HepG2 (cell line): Measurements from ENCODE around the gene MAP2K5. TPM values are rescaled to one million over a fixed set of nuclear protein-coding genes. Genes with fewer than 3 reads are reported as not detected.
A peak's percentile ranks its signal among the peaks of the same experiment; 100 is the strongest.

Source experiments
- ATAC-seq: fragments of 200-7000 bp; cut with Tn5 transposase; 3 replicates; pipeline ENCODE4 v1.9.1; 2020; ENCODE audit warnings: mild to moderate bottlenecking, moderate library complexity
- BruUV-seq: library from RNA; stranded (reverse); fragments of 400-500 nt; replicated peaks from 2 replicates; lab custom pipeline; 2021; lab: Mats Ljungman, UMichigan
- CTCF ChIA-PET: fragments of 300-600 bp; formaldehyde crosslinking; extraction: SDS; loops from one replicate; lab custom pipeline; 2021; ENCODE audit warnings: low total read pairs, inconsistent platforms, low intra/inter-chr PET ratio; lab: Yijun Ruan, JAX
- POLR2A ChIA-PET: fragments of 350-600 bp; sonication (Branson Sonifier 250); formaldehyde crosslinking; loops from one replicate; lab custom pipeline; 2020; ENCODE audit warnings: antibody characterized with exemption, inconsistent platforms; lab: Yijun Ruan, JAX
- DNase-seq: peaks from one replicate; pipeline ENCODE4 v3.0.0-alpha.2; 2015; ENCODE audit warnings: low spot score
- FAIRE-seq: peaks from 3 replicates; lab custom pipeline; 2011; peaks lifted over from hg19 to GRCh38; lab: Jason Lieb, UNC
- H2AFZ ChIP-seq: one replicate; pipeline ENCODE4 v1.6.1; 2011; ENCODE audit warnings: low read length, inconsistent platforms
- H3K27ac ChIP-seq: fragments of 300-600 bp; 3 replicates; pipeline ENCODE4 v1.8.0; 2011; ENCODE audit warnings: mixed run types, mild to moderate bottlenecking, mixed read lengths, low read length, inconsistent platforms; ENCODE audit not compliant: insufficient read depth; ENCODE audit errors: extremely low read length
- H3K27me3 ChIP-seq, 2 experiments: fragments of 200-600 bp in 1 of 2; 2 replicates in 1 of 2; 3 replicates in 1 of 2; pipeline versions ENCODE4 v1.6.0 to v1.8.0; 2011; ENCODE audit warnings: low read length in 2 of 2, mild to moderate bottlenecking in 2 of 2, moderate library complexity in 2 of 2, inconsistent platforms in 1 of 2; ENCODE audit not compliant: insufficient read depth in 2 of 2, control insufficient read depth in 1 of 2
- H3K36me3 ChIP-seq, 2 experiments: fragments of 200-600 bp in 1 of 2; replicated peaks in 1 of 2; 2 replicates in 1 of 2; 3 replicates in 1 of 2; pipeline versions ENCODE4 v1.5.1 to v1.8.0; 2011; ENCODE audit warnings: low read length in 2 of 2, inconsistent platforms in 1 of 2; ENCODE audit not compliant: insufficient read depth in 2 of 2, control insufficient read depth in 1 of 2
- H3K4me1 ChIP-seq: 2 replicates; pipeline ENCODE4 v1.5.1; 2012; ENCODE audit warnings: low read length, inconsistent platforms; ENCODE audit not compliant: insufficient read depth
- H3K4me2 ChIP-seq: 2 replicates; pipeline ENCODE4 v1.6.0; 2011; ENCODE audit warnings: low read depth, low read length, inconsistent platforms
- H3K4me3 ChIP-seq, 3 experiments: fragments of 200-600 bp in 1 of 3; sonication (generic), shearing (Covaris generic) in 1 of 3; replicated peaks in 1 of 3; 2 replicates each; pipeline ENCODE4 v1.5.1; 2011 to 2016; ENCODE audit warnings: low read length in 3 of 3, inconsistent platforms in 2 of 3, low read depth in 2 of 3, mild to moderate bottlenecking in 2 of 3, control low read depth in 1 of 3, mixed read lengths in 1 of 3; ENCODE audit not compliant: insufficient read depth in 1 of 3
- H3K79me2 ChIP-seq: one replicate; pipeline ENCODE4 v1.6.1; 2011; ENCODE audit warnings: low read length, inconsistent platforms; ENCODE audit not compliant: insufficient read depth
- H3K9ac ChIP-seq: 2 replicates; pipeline ENCODE4 v1.6.0; 2011; ENCODE audit warnings: mild to moderate bottlenecking, low read depth, low read length, inconsistent platforms; ENCODE audit not compliant: insufficient read depth
- H3K9me3 ChIP-seq: 2 replicates; pipeline ENCODE4 v1.5.1; 2012; ENCODE audit warnings: mild to moderate bottlenecking, low read length
- H4K20me1 ChIP-seq: 2 replicates; pipeline ENCODE4 v1.6.0; 2011; ENCODE audit warnings: inconsistent platforms, mild to moderate bottlenecking, low read length, moderate library complexity; ENCODE audit not compliant: insufficient read depth
- SP2 ChIP-seq: sonication (generic); formaldehyde crosslinking; IDR thresholded peaks from 2 replicates; pipeline ENCODE4 v1.5.1; 2020; ENCODE audit warnings: mild to moderate bottlenecking, missing genetic modification reagents
- SPEN ChIP-seq: sonication (generic); formaldehyde crosslinking; IDR thresholded peaks from 2 replicates; pipeline ENCODE4 v1.5.1; 2020; ENCODE audit warnings: low read depth, mild to moderate bottlenecking, missing genetic modification reagents
- U2AF1 ChIP-seq: fragments of 200-400 bp; formaldehyde crosslinking; optimal IDR thresholded peaks from 2 replicates; pipeline ENCODE3; 2017; ENCODE audit warnings: mild to moderate bottlenecking, low read depth, low read length
- ZNF296 ChIP-seq: sonication (generic); formaldehyde crosslinking; conservative IDR thresholded peaks from 2 replicates; pipeline ENCODE4 v1.5.0; 2020; ENCODE audit warnings: mild to moderate bottlenecking, missing genetic modification reagents
- ZNF333 ChIP-seq: sonication (generic); formaldehyde crosslinking; IDR thresholded peaks from 2 replicates; pipeline ENCODE4 v1.4.0; 2020; ENCODE audit warnings: mild to moderate bottlenecking, missing genetic modification reagents, borderline replicate concordance
- ZNF543 ChIP-seq: sonication (generic); formaldehyde crosslinking; IDR thresholded peaks from 2 replicates; pipeline ENCODE4 v1.4.0; 2020; ENCODE audit warnings: mild to moderate bottlenecking, missing genetic modification reagents
- WGBS: methylation state at CpG from one replicate; pipeline ENCODE4 v1.1.6; 2017; ENCODE audit warnings: low lambda C conversion rate; 5-methylcytosine and 5-hydroxymethylcytosine counted together
- in situ Hi-C: cut with HindIII; loops from 2 replicates; pipeline ENCODE4 v1.10.0; 2017; ENCODE audit warnings: low pct_unique_long_range_greater_than_20kb; ENCODE audit not compliant: extremely low pct_ligation_motif_present
- intact Hi-C: fragments of 100-400 bp; cut with micrococcal nuclease; formaldehyde crosslinking; loops from one replicate; pipeline ENCODE4 v1.10.0; 2022; ENCODE audit not compliant: unreplicated experiment
- polyA plus RNA-seq, 8 experiments: library from polyadenylated mRNA; depleted of rRNA in 3 of 8; stranded (reverse) in 7 of 8; unstranded in 1 of 8; fragments of >200 nt; fragmentation: Illumina TruSeq in 4 of 8; extraction: Trizol in 4 of 8; gene quantifications; 2 replicates each; pipeline versions ENCODE4 v1.2.1 to v1.2.3, GENCODE V29; 2011 to 2016; ENCODE audit warnings: low read depth in 4 of 8, missing spikeins in 1 of 8, mixed read lengths in 1 of 8; ENCODE audit not compliant: insufficient read depth in 1 of 8
- total RNA-seq, 5 experiments: library from RNA; depleted of rRNA; stranded (reverse); fragments of >200 nt; fragmentation: Illumina TruSeq; extraction: Trizol; gene quantifications; 2 replicates each; pipeline ENCODE4 v1.2.3, GENCODE V29; 2016; ENCODE audit warnings: low read depth in 1 of 5
- TF ChIP-seq, protein P1 (sequence below): fragments of 450-650 bp; IDR thresholded peaks from 2 replicates; pipeline ENCODE4 v1.6.1; 2016
- TF ChIP-seq, protein P2 (sequence below): sonication (generic); formaldehyde crosslinking; IDR thresholded peaks from 2 replicates; pipeline ENCODE4 v1.4.0; 2020; ENCODE audit warnings: missing genetic modification reagents
- TF ChIP-seq, protein P3 (sequence below): sonication (generic); formaldehyde crosslinking; IDR thresholded peaks from 2 replicates; pipeline ENCODE4 v1.4.0; 2020; ENCODE audit warnings: missing genetic modification reagents
- TF ChIP-seq, protein P4 (sequence below): sonication (generic); formaldehyde crosslinking; IDR thresholded peaks from 2 replicates; pipeline ENCODE4 v1.5.1; 2020; ENCODE audit warnings: missing genetic modification reagents, mild to moderate bottlenecking, borderline replicate concordance

The MAP2K5 gene
- total and polyA plus RNA-seq, 2 of the 13 experiments (the other 11 are each of a cell fraction or from before 2014, with no cell fraction given): 4.0 to 4.3 TPM

DNA sequence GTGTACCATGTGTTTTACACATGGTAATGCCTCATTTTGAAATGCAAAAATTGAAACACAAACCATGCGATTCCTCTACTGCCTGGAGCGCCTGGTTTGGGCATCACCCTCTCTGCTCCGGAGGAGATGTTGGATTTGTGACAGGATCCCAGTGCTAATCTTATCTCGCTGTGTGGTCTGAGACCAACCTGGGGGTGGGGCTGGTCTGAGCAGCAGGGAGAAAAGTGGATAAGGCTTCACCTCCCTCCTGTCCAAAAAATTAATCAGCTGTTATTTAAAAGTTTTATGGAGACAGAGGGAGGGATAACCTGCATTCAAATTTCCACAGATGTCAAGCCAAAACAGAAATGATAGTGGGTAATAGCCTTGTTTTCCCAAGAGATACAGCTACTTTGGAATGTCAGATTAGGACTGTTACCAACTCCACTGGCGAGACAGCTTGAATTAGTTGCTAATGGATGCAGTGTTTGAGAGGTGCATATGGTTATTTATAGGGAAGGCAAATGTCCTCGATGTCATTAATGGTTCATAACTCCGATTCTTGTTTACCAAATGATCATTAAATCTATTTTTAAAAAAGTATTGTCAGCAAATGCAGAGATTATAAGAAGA, 228.8 kb downstream of the MAP2K5 start:
- Histone ChIP-seq H3K79me2 (no peaks in the 10 kb centered on the region), H3K27me3 (no peaks in the 10 kb centered on the region), H3K9ac (no peak overlapping the region), H3K4me2 (no peak overlapping the region), H3K4me1 (no peaks in the 10 kb centered on the region), H2AFZ (no peak overlapping the region), H3K4me3 (no peak overlapping the region), H3K27ac (no peak overlapping the region), H4K20me1 (no peaks in the 10 kb centered on the region), H3K9me3 (no peaks in the 10 kb centered on the region), H3K36me3 (0 out of 5 replicates have a peak, but pooled peaks cover 0 to 2% of the 10 kb centered on the region in 2 experiments)
- ChIA-PET CTCF (no interaction called here), POLR2A (no interaction called here)
- intact Hi-C loops: no loop called here
- no TSS peak for BruUV-seq
- TF ChIP-seq U2AF1 (no peak), ZNF543 (CRISPR knock-in tag) (no peak)
- TF ChIP-seq, protein P1, sequence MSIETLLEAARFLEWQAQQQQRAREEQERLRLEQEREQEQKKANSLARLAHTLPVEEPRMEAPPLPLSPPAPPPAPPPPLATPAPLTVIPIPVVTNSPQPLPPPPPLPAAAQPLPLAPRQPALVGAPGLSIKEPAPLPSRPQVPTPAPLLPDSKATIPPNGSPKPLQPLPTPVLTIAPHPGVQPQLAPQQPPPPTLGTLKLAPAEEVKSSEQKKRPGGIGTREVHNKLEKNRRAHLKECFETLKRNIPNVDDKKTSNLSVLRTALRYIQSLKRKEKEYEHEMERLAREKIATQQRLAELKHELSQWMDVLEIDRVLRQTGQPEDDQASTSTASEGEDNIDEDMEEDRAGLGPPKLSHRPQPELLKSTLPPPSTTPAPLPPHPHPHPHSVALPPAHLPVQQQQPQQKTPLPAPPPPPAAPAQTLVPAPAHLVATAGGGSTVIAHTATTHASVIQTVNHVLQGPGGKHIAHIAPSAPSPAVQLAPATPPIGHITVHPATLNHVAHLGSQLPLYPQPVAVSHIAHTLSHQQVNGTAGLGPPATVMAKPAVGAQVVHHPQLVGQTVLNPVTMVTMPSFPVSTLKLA: 0 out of 2 replicates have a peak, but pooled peaks have one; percentile 1
- no peak for ATAC-seq
- WGBS: 94% methylated on average over 7 of the region's 7 CpGs
- FAIRE-seq: no peak
- in situ Hi-C loops: no loop called here
- DNase-seq: no peak

DNA sequence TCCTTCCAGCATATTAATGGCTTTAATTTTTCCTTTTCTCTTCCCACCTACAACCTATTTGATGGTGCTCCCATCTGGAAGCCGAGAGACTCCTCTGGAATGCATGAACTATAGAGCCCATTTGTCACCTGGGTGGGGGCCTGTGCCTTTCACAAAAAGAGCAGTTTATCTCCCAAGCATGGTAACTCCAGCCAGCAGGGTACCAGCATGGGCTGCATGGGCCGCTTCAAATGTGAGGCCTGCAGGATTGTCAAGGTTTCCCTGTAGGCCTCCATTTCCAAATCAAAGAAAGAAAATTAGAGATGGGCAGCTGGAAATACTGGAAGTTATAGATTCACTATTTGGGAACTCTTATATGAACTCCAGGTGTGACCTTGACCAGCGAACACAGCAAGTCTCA, 232.1 kb downstream of the MAP2K5 start:
- ATAC-seq (no peak), FAIRE-seq (no peak)
- no peaks in the 10 kb centered on the region for H3K4me1 ChIP-seq
- H3K4me2 ChIP-seq: no peak overlapping the region
- H3K9me3 ChIP-seq: no peaks in the 10 kb centered on the region
- no peaks in the 10 kb centered on the region for H3K27me3 ChIP-seq
- no TSS peak for BruUV-seq
- H3K79me2 ChIP-seq: no peaks in the 10 kb centered on the region
- 0 out of 5 replicates have a peak, but pooled peaks cover 0 to 2% of the 10 kb centered on the region in 2 experiments for H3K36me3 ChIP-seq
- TF ChIP-seq ZNF333 (CRISPR knock-in tag) (no peak), ZNF296 (CRISPR knock-in tag) (no peak), SPEN (CRISPR knock-in tag) (no peak), SP2 (CRISPR knock-in tag) (no peak)
- TF ChIP-seq, protein P2, sequence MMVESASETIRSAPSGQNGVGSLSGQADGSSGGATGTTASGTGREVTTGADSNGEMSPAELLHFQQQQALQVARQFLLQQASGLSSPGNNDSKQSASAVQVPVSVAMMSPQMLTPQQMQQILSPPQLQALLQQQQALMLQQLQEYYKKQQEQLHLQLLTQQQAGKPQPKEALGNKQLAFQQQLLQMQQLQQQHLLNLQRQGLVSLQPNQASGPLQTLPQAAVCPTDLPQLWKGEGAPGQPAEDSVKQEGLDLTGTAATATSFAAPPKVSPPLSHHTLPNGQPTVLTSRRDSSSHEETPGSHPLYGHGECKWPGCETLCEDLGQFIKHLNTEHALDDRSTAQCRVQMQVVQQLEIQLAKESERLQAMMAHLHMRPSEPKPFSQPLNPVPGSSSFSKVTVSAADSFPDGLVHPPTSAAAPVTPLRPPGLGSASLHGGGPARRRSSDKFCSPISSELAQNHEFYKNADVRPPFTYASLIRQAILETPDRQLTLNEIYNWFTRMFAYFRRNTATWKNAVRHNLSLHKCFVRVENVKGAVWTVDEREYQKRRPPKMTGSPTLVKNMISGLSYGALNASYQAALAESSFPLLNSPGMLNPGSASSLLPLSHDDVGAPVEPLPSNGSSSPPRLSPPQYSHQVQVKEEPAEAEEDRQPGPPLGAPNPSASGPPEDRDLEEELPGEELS (CRISPR knock-in tag): no peak
- TF ChIP-seq, protein P3, sequence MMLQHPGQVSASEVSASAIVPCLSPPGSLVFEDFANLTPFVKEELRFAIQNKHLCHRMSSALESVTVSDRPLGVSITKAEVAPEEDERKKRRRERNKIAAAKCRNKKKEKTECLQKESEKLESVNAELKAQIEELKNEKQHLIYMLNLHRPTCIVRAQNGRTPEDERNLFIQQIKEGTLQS (CRISPR knock-in tag): no peak
- TF ChIP-seq, protein P4, sequence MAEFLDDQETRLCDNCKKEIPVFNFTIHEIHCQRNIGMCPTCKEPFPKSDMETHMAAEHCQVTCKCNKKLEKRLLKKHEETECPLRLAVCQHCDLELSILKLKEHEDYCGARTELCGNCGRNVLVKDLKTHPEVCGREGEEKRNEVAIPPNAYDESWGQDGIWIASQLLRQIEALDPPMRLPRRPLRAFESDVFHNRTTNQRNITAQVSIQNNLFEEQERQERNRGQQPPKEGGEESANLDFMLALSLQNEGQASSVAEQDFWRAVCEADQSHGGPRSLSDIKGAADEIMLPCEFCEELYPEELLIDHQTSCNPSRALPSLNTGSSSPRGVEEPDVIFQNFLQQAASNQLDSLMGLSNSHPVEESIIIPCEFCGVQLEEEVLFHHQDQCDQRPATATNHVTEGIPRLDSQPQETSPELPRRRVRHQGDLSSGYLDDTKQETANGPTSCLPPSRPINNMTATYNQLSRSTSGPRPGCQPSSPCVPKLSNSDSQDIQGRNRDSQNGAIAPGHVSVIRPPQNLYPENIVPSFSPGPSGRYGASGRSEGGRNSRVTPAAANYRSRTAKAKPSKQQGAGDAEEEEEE: no peak
- TF ChIP-seq, all 625 proteins: peak for 0
- Histone ChIP-seq H3K9ac (no peak overlapping the region), H4K20me1 (no peaks in the 10 kb centered on the region), H3K27ac (no peak overlapping the region), H3K4me3 (no peak overlapping the region), H2AFZ (no peak overlapping the region)
- ChIA-PET CTCF (no interaction called here), POLR2A (no interaction called here)
- intact Hi-C loops (no loop called here), in situ Hi-C loops (no loop called here)
- DNase-seq: no peak
- WGBS: 95% methylated on average over 3 of the region's 3 CpGs
